Activated CD4-positive, alpha-beta T cell treated with anti-CD3 and anti-CD28 coated beads for 24 hours (primary cell): Measurements from ENCODE around the gene CMTM4.
"Not testable (repeated sequence)": the region's sequence is repeated elsewhere in the genome, so short reads cannot be mapped to it uniquely, and the experiment has no call there.

Experiments
- DNase-seq, 2 donors: peaks; one replicate each; pipeline ENCODE4 v3.0.0-alpha.2; 2020; ENCODE audit warnings: low read depth in 2 of 2

The CMTM4 gene

GRCh38 chr16:66616169-66616568 lies 80.4 kb downstream of the CMTM4 start:
- no peak for DNase-seq

GRCh38 chr16:66614161-66614802 lies 82.3 kb downstream of the CMTM4 start:
- no peak for DNase-seq

- DNase-seq, result no peak
Measured at GRCh38 chr16:66612422-66612821, 84.1 kb downstream of the CMTM4 start.

DNA sequence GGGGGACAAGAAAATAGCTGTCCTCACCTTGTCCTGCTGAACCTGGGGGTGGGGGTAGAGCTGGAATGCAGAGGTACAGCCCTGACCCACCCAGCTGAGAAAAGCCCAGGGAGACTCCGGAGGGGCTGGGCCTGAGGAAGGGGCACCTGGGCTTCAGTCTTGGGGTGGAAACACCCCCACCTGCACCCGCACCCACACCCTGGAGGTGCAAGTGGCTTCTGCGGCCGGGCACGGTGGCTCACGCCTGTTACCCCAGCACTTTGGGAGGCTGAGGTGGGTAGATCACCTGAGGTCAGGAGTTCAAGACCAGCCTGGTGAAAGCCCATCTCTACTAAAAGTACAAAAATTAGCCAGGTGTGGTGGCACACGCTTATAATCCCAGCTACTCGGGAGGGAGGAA lies 84.6 kb downstream of the CMTM4 start:
- DNase-seq, result not testable (repeated sequence)

- no peak for DNase-seq
Measured at GRCh38 chr16:66610111-66610820, 86.3 kb downstream of the CMTM4 start.

DNA sequence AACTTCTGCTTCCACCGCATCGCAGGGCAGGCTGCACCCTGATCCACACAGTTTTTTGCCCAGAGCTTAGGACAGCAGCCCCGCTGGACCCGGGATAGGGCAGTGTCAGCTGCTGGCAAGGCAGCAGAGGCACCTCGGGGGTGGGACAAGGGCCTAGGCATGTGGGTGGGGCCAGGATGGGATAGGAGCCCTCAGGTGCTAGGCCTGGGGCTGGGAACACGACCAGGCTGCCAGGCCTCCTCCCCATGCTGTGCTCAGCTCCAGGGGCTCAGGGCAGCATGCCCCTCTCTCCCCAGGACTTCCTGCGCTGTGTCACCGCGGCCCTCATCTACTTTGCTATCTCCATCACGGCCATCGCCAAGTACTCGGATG lies 87.4 kb downstream of the CMTM4 start:
- DNase-seq, result no peak

DNA sequence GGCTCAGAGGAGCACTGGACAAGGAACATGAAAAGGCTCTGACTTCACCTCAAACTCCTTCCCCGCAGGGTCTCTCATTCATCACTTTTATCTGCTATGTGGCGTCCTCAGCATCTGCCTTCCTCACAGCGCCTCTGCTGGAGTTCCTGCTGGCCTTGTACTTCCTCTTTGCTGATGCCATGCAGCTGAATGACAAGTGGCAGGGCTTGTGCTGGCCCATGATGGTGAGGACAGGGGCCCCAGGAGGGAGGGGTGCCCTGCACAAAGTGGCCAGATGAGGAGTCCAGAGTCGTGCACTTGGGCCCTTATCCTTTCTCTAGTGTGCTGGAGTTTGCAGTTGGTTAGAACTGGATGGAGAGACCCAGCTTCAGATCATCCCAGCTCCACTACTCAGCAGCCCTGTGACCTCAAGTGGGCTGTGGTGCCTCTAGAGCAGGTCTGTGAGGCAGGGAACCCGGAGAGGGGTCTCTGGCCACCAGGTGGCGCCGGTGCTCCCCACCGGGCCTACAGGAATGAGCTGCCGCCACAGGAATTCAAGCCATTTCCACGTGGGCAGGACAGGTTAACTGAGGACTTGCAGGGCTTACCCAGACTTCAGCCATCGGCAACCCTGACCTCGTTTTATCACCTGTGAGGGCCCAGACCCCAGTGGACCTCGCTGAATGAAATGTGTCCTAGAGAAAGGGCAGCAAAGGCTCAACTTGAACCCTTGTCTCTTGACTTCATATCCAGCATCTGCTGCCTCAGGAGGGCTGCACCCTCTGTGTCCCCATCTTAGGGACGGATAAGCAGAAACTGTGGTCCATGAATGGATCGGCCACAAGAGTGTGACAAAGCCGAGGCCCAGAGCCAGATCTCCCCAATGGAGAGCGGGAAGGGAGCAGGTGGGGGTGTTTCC lies 88.1 kb downstream of the CMTM4 start:
- peak; percentile 78 to 82 for DNase-seq

DNA sequence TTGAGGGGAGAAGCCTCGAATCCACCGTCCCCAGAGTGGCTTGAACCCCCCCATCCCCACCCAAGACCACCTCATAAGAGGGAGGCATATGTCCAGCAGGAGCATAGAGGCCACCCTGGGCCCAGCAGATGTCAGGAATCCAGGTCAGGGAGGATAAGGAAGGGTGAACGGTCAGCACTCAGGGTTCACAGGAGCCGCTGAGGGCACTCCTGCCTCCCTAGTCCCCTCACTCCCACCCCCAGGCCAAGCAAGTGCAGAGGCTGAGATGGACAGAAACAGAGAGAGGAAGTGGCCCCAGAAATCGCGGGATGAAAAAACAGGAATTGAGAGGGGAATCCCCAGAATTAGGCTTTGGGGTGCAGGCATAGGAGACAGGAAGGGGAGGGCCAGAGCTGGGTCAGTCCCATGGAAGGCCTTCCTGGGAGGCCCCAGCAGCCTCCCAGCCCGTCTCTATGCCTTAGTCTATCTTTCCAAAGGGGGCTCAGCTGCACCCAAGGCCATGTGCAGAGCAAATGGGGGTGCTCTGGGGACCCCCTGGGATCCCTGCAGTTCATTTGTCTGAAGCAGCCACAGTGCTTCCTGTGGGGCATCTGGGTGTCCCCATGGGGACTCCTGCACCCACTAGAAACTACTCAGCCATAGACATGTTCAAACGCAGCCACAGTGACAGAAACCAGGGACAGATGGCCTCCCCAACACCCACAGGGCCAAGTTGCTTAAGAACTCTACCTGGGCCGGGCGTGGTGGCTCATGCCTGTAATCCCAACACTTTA lies 90.4 kb downstream of the CMTM4 start:
- no peak for DNase-seq

DNA sequence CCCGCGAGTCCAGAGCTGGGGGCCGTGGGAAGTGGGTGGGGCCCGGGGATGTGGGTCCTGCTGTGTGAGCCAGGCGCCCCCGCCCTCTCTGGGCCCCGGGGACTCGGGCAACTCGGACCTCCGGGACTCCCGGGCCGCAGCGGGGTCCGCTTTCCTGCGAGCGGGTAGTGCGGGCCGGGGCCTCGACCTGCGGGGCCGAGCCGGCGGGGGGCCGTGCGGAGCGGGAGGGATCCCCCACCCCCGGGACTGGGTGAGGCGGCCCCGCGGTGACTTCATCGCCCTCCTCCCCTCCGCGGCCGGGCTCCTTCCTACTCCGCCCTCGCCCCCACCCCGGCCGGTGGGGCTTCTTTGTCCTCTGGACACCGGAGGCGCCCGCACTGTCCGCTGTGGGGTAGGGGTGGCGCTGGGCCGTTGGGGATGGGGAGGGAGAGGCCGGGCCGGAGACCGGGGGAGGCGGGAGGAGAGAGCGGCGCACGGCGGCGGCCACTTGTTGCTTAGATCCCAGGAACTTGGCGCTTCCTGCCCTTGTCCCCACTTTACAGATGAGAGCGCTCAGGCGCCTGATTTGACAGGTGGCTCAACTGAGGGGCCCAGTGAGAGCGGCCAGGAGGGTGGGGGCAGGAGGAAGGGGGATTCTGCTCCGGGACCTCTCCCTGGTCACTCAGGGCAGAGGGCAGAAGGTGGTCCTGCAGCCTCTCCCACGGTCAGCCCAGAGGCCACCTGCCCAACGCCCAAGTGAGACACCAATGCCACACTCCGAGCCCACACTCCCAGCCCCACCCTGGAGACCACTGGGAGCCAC lies 91.2 kb downstream of the CMTM4 start:
- no peak for DNase-seq

DNA sequence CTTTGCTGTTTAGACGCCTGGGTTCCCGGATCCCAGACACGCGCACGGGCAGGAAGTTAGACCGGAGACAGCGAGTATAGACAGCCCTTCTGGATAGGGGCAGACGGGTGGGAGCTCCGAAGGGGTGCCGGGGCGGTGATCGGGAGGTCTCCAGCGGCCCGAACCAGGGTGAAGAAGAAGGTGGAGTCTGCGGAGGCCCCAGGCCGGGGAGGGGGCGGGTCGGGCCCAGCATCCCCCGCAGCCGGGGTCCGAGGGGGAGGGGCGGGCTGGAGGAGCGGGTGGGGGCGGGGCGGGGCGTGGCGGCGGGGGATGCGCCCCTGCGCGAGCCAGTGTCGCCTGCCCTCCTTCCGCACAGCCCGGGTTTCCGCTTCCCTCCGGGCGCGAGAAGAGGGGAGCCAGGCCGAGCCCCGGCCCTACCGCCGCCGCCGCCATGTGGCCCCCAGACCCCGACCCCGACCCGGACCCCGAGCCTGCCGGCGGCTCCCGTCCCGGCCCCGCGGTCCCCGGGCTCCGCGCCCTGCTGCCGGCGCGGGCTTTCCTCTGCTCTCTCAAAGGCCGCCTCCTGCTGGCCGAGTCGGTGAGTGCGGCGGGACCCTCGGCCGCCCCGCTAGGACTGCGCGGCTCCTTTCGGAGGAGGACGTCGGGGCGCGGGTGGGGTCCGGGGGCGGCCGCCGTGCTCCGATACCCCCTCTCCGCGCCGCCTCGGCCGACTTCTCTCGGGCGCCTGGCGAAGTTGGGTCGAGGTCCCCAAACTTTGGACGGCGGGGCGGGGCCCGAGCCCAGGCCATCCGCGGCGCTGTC lies 92.0 kb downstream of the CMTM4 start, which contains the start of gene CMTM3:
CMTM3 (plus strand) TSS at position 329 of the 801 bp plus-strand sequence; CDS start at position 431, 102 bp downstream.
- peak; percentile 58 to 66 for DNase-seq

- peak; percentile 35 for DNase-seq
Measured at GRCh38 chr16:66603537-66604375, 92.8 kb downstream of the CMTM4 start.

GRCh38 chr16:66601471-66601870 lies 95.1 kb downstream of the CMTM4 start:
- no peak for DNase-seq

GRCh38 chr16:66600477-66600876 lies 96.1 kb downstream of the CMTM4 start:
- no peak for DNase-seq

DNA sequence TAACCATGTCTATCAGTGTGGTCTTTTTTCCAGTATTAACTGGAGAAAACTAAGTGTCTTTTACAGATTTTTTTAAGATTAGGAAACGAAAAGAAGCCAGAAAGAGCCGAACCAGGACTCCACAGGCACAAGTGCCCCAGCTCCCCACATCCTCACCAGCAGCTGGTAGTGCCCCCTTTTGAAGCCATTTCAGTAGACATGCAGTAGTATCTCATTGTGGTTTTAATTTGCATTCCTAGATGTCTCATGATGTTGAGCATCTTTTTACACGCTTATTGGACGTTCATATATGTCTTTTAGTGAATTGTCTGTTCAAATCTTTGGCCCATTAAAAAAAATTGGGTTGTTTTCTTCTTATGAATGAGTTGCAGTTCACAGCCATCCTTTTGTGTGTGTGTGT lies 96.8 kb downstream of the CMTM4 start:
- DNase-seq, result no peak

DNA sequence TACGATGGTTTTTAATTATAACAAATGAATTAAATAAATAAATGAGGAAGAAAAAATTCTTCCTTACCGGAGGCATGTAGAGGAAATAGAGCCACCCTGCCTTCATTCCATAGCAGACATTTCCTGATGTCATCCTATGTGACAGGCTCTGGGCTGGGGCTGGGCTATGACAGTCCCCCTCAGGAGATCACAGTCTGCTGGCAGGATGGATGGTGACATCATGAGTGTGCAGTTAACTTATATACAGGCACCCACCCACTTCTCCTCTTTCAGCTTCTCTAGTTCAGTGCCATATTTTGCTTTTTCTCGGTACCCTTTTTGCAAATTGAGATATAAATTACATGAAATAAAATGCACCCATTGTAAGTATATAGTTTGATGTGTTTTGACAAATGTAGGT lies 98.4 kb downstream of the CMTM4 start:
- DNase-seq, result no peak

- DNase-seq, result no peak
Measured at GRCh38 chr16:66596986-66597848, 99.3 kb downstream of the CMTM4 start.

DNA sequence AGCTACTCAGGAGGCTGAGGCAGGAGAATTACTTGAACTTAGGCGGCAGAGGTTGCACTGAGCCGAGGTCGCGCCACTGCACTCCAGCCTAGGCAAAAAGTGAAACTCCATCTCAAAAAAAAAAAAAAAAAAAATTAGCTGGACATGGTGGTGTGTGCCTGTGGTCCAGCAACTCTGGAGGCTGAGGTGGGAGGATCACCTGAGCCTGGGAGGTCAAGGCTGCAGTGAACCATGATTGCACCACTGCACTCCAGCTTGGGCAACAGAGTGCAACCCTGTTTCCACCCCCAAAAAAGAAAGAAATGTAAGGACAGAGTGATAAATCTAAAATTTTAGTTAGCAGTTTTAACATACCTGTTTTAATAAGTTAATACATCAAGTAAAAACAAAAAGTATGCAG lies 100.0 kb downstream of the CMTM4 start:
- not testable (repeated sequence) for DNase-seq

GRCh38 chr16:66594739-66595138 lies 101.8 kb downstream of the CMTM4 start:
- no peak for DNase-seq
